Sciatic nerve (tissue), 2 donors: ENCODE data around the gene CLEC12A. TPM values are rescaled to one million over a fixed set of nuclear protein-coding genes. Genes with fewer than 3 reads are reported as not detected.
"Not testable (repeated sequence)": the region's sequence is repeated elsewhere in the genome, so short reads cannot be mapped to it uniquely, and the experiment has no call there.

Experiments used
- ATAC-seq: fragments of 200-7000 bp; cut with Tn5 transposase; one replicate; pipeline ENCODE4 v1.9.1; 2020; ENCODE audit warnings: mild to moderate bottlenecking, moderate library complexity
- DNase-seq: peaks from one replicate; pipeline ENCODE4 v3.0.0-alpha.2; 2020; ENCODE audit warnings: low spot score
- intact Hi-C: fragments of 100-400 bp; cut with DNase I; formaldehyde crosslinking; loops from one replicate; pipeline ENCODE4 v1.14.2; 2022
- total RNA-seq: library from RNA; stranded (reverse); fragmentation: NEBNext Ultra II Directional; extraction: Animal tissue kit (Norgen Biotek cat#: 25700); gene quantifications from one replicate; pipeline ENCODE4 v1.2.1, GENCODE V29; 2021
- donor health status: DM: no; HTN: no; CAD: no.
- donor health status: DM: no; HTN: no; CAD: no.

CLEC12A gene
- 2.0 TPM for total RNA-seq

GRCh38 chr12:9971181-9971580 lies at the start of gene CLEC12A:
CLEC12A (plus strand) TSS chr12:9971409; CDS start chr12:9971597, 188 bp downstream.
- DNase-seq (no peak), ATAC-seq (no peak)
- intact Hi-C loops, result no loop called here

GRCh38 chr12:9922429-9922828 lies 48.8 kb upstream of the CLEC12A start:
- no peak for ATAC-seq
- DNase-seq, result no peak

GRCh38 chr12:9925705-9926393 lies 45.4 kb upstream of the CLEC12A start:
- intact Hi-C loops, result no loop called here
- no peak for DNase-seq
- peak; percentile 59 for ATAC-seq

More at GRCh38 chr12:9922429-9922828, 48.8 kb upstream of the CLEC12A start:
- intact Hi-C loops, result no loop called here

GRCh38 chr12:9926876-9927275 lies 44.3 kb upstream of the CLEC12A start:
- intact Hi-C loops, result no loop called here
- no peak for ATAC-seq
- no peak for DNase-seq

- ATAC-seq, result no peak
- intact Hi-C loops, result no loop called here
Measured at GRCh38 chr12:9928607-9929006, 42.6 kb upstream of the CLEC12A start.

GRCh38 chr12:9931245-9931644 lies 40.0 kb upstream of the CLEC12A start:
- no peak for DNase-seq
- intact Hi-C loops, result no loop called here
- ATAC-seq, result no peak

More at GRCh38 chr12:9928607-9929006, 42.6 kb upstream of the CLEC12A start:
- no peak for DNase-seq

GRCh38 chr12:9932270-9932669 lies 38.9 kb upstream of the CLEC12A start, which contains the start of gene CLEC2A:
CLEC2A (minus strand) TSS chr12:9932370; CDS start chr12:9932329, 41 bp downstream.
- DNase-seq, result no peak
- intact Hi-C loops, result no loop called here
- ATAC-seq, result no peak

GRCh38 chr12:9933958-9934357 lies 37.3 kb upstream of the CLEC12A start:
- ATAC-seq (no peak), DNase-seq (no peak)
- intact Hi-C loops, result no loop called here

GRCh38 chr12:9935026-9935425 lies 36.2 kb upstream of the CLEC12A start:
- intact Hi-C loops, result no loop called here
- DNase-seq (no peak), ATAC-seq (no peak)

GRCh38 chr12:9936591-9936990 lies 34.6 kb upstream of the CLEC12A start:
- intact Hi-C loops, result no loop called here
- no peak for DNase-seq

GRCh38 chr12:9940375-9940774 lies 30.8 kb upstream of the CLEC12A start:
- intact Hi-C loops, result no loop called here
- ATAC-seq (no peak), DNase-seq (no peak)

More at GRCh38 chr12:9936591-9936990, 34.6 kb upstream of the CLEC12A start:
- ATAC-seq, result no peak

GRCh38 chr12:9941838-9942237 lies 29.4 kb upstream of the CLEC12A start:
- intact Hi-C loops, result no loop called here
- no peak for DNase-seq
- no peak for ATAC-seq

GRCh38 chr12:9943240-9943639 lies 28.0 kb upstream of the CLEC12A start:
- DNase-seq (no peak), ATAC-seq (no peak)
- intact Hi-C loops, result no loop called here

GRCh38 chr12:9944391-9944790 lies 26.8 kb upstream of the CLEC12A start:
- intact Hi-C loops, result no loop called here
- ATAC-seq (no peak), DNase-seq (no peak)

- DNase-seq, result no peak
- no peak for ATAC-seq
- intact Hi-C loops, result no loop called here
Measured at GRCh38 chr12:9947674-9948073, 23.5 kb upstream of the CLEC12A start.

- DNase-seq (no peak), ATAC-seq (peak; percentile 30)
- intact Hi-C loops, result no loop called here
Measured at GRCh38 chr12:9948606-9949296, 22.5 kb upstream of the CLEC12A start.

- no peak for ATAC-seq
Measured at GRCh38 chr12:9951026-9951675, 20.1 kb upstream of the CLEC12A start.

GRCh38 chr12:9952954-9953729 lies 18.1 kb upstream of the CLEC12A start:
- DNase-seq, intact Hi-C loops, ATAC-seq: not testable (repeated sequence)

More at GRCh38 chr12:9951026-9951675, 20.1 kb upstream of the CLEC12A start:
- intact Hi-C loops, result no loop called here
- no peak for DNase-seq

GRCh38 chr12:9957834-9958233 lies 13.4 kb upstream of the CLEC12A start:
- intact Hi-C loops, result no loop called here
- DNase-seq (no peak), ATAC-seq (no peak)
